ENCODE results near the gene FOCAD.

The FOCAD gene

DNA sequence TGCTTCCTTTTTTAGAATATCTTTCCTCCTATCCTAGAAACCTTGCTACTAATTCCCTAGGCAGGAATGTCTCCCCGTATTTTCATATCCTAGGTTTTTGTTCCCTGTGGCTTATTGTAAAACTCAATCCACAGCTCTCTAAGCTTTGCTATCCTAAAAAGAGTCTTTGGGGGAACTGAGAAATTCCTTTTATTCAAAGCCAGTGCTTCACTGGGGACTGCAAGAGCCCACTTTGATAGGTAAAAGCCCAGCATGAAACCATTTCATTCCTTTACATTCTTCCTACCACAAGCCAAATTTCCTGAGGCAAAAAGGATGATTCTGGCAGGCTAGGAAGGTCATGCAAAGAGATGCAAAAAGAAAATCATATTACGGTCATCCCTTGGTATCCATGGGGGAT is 353.2 kb downstream of the FOCAD start:
- in situ Hi-C loops (cut with HindIII; ENCODE audit: low pct_unique_long_range_greater_than_20kb, low sequenced_read_pairs): no loop called here
- DNase-seq (ENCODE audit: low read depth in 1 of 2, low spot score in 1 of 2): no peak
- no peak for TF ChIP-seq JUND (IDR thresholded peaks at IDR 0.05; ENCODE audit: low read depth)

DNA sequence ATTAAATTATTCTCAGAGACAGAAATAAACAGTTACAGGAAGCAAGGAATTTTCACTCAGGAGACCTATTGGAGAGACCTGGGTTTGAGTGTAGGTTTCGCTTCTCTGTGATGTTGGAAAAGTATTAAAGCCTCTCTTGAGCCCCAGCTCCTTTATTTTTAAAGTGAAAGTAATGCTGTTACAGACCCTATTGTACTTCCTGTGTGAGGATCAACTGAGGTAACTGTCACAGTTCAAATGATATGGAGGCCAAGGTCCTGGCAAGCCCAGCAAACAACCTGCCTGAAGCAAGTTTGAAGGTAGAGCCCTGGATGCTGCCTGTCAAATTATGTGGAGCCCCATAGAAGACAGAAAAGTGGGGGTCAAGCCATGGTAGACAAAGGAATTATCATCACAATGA is 355.2 kb downstream of the FOCAD start:
- no peak for TF ChIP-seq JUND (IDR thresholded peaks at IDR 0.05; ENCODE audit: low read depth)
- DNase-seq (ENCODE audit: low read depth in 1 of 2, low spot score in 1 of 2): no peak
- in situ Hi-C loops (cut with HindIII; ENCODE audit: low pct_unique_long_range_greater_than_20kb, low sequenced_read_pairs): no loop called here

DNA sequence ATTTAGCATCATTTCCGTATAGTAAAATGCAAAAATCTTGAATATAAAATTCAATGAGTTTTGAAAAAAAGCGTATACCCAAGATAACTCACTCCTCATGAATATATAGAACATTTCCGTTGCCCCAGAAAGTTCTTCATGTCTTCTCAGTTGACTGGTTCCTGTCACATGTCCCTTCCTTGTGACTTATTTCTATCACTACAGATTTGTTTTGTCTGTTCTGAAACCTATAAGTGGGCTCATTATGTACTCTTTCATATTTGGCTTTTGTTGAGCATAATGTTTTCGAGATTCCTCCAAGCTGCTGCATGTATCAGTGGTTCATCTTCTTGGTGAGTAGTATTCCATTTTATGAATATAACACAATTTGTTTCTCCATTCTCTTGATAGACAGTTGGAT is 358.4 kb downstream of the FOCAD start:
- no peak for DNase-seq (ENCODE audit: low read depth in 1 of 2, low spot score in 1 of 2)
- TF ChIP-seq JUND (IDR thresholded peaks at IDR 0.05; ENCODE audit: low read depth): no peak
- in situ Hi-C loops (cut with HindIII; ENCODE audit: low pct_unique_long_range_greater_than_20kb, low sequenced_read_pairs): no loop called here

DNA sequence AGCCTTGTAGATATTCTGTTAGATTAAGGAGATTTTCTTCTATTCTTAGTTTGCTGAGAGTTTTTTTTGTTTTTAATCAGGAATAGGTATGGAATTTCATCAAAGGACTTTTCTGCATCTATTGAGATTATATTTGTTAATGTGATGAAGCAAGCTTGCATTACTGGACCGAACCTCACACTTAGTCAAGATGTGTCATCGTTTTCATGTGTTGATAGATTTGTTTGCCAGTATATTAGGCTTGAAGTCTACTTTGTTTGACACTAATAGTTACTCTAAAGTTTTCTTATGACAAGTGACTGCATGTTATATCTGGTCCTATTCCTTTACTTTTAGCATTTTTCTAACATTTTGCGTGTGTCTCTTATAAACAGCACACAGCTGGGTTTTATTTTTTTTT is 359.8 kb downstream of the FOCAD start:
- in situ Hi-C loops (cut with HindIII; ENCODE audit: low pct_unique_long_range_greater_than_20kb, low sequenced_read_pairs): no loop called here
- TF ChIP-seq JUND (IDR thresholded peaks at IDR 0.05; ENCODE audit: low read depth): no peak
- no peak for DNase-seq (ENCODE audit: low read depth in 1 of 2, low spot score in 1 of 2)
